Measurements from ENCODE around the gene ELMO3.

Gene ELMO3

GRCh38 chr16:67223992-67224391 lies 25.1 kb downstream of the ELMO3 start:
- DNase-seq (ENCODE audit: low read depth), result no peak

- DNase-seq (ENCODE audit: low read depth), result no peak
These were observed 27.4 kb downstream of the ELMO3 start for GRCh38 chr16:67226295-67226803.

- peak; percentile 97 for DNase-seq (ENCODE audit: low read depth)
These were observed 28.1 kb downstream of the ELMO3 start, which contains the start of gene TMEM208 for GRCh38 chr16:67226804-67227566. Gene TMEM208, plus strand, starts transcription at chr16:67227130. Its CDS starts 89 bp downstream, at chr16:67227219.

GRCh38 chr16:67227567-67227921 lies 28.6 kb downstream of the ELMO3 start:
- DNase-seq (ENCODE audit: low read depth), result no peak

GRCh38 chr16:67228034-67228785 lies 29.3 kb downstream of the ELMO3 start:
- no peak for DNase-seq (ENCODE audit: low read depth)

- no peak for DNase-seq (ENCODE audit: low read depth)
These were observed 30.0 kb downstream of the ELMO3 start for GRCh38 chr16:67228905-67229304.

- no peak for DNase-seq (ENCODE audit: low read depth)
These were observed 31.2 kb downstream of the ELMO3 start for GRCh38 chr16:67229906-67230808.

GRCh38 chr16:67230809-67231660 lies 32.1 kb downstream of the ELMO3 start:
- no peak for DNase-seq (ENCODE audit: low read depth)

- DNase-seq (ENCODE audit: low read depth), result no peak
These were observed 34.7 kb downstream of the ELMO3 start for GRCh38 chr16:67233596-67233995.

GRCh38 chr16:67234180-67234597 lies 35.3 kb downstream of the ELMO3 start:
- no peak for DNase-seq (ENCODE audit: low read depth)

GRCh38 chr16:67235816-67236562 lies 37.1 kb downstream of the ELMO3 start:
- DNase-seq (ENCODE audit: low read depth), result no peak

- DNase-seq (ENCODE audit: low read depth), result no peak
These were observed 37.8 kb downstream of the ELMO3 start for GRCh38 chr16:67236563-67237395.

GRCh38 chr16:67237396-67238277 lies 38.7 kb downstream of the ELMO3 start:
- no peak for DNase-seq (ENCODE audit: low read depth)

GRCh38 chr16:67238278-67238575 lies 39.3 kb downstream of the ELMO3 start:
- DNase-seq (ENCODE audit: low read depth), result no peak

- DNase-seq (ENCODE audit: low read depth), result no peak
These were observed 40.0 kb downstream of the ELMO3 start for GRCh38 chr16:67238806-67239470.

GRCh38 chr16:67240506-67240905 lies 41.6 kb downstream of the ELMO3 start:
- DNase-seq (ENCODE audit: low read depth), result no peak

GRCh38 chr16:67241008-67241900 lies 42.3 kb downstream of the ELMO3 start:
- DNase-seq (ENCODE audit: low read depth), result no peak
